HCT116 (cell line): ENCODE results near the gene ENPP6. TPM values are rescaled to one million over a fixed set of nuclear protein-coding genes. Genes with fewer than 3 reads are reported as not detected.

Experiments used
- ATAC-seq: fragments of 200-7000 bp; cut with Tn5 transposase; 2 replicates; pipeline ENCODE4 v1.9.1; 2020; ENCODE audit warnings: mild to moderate bottlenecking, moderate library complexity
- BruUV-seq: library from RNA; stranded (reverse); fragments of 400-500 nt; replicated peaks from 2 replicates; lab custom pipeline; 2021; lab: Mats Ljungman, UMichigan
- CTCF ChIA-PET: fragments of 300-600 bp; sonication (Branson Sonifier 250); formaldehyde crosslinking; loops from one replicate; lab custom pipeline; 2021; ENCODE audit warnings: antibody characterized with exemption; lab: Charles Lee
- POLR2A ChIA-PET: fragments of 300-600, 350-600 bp; sonication (Branson Sonifier 250); formaldehyde crosslinking; loops from one replicate; lab custom pipeline; 2021; ENCODE audit warnings: antibody characterized with exemption; lab: Charles Lee
- RAD21 ChIA-PET, 2 experiments: fragments of 300-600 bp; sonication (Branson Sonifier 250); formaldehyde crosslinking; loops; one replicate each; lab custom pipeline; 2023; ENCODE audit warnings: low total read pairs in 2 of 2; ENCODE audit not compliant: uncharacterized antibody in 2 of 2, unreplicated experiment in 2 of 2, low non-redundant PET in 1 of 2; lab: Charles Lee
- DNase-seq: peaks from one replicate; pipeline ENCODE4 v3.0.0-alpha.2; 2010; ENCODE audit warnings: low read depth, low spot score
- H2AFZ ChIP-seq: fragments of 200-600 bp; shearing (Covaris generic), sonication (generic); 2 replicates; pipeline ENCODE4 v1.6.1; 2017; ENCODE audit warnings: low read depth, mixed run types, mixed read lengths, antibody characterized with exemption, low read length; ENCODE audit not compliant: poor library complexity, severe bottlenecking
- H3K27ac ChIP-seq: 2 replicates; pipeline ENCODE4 v1.5.1; 2012; ENCODE audit warnings: low read depth, low read length
- H3K27me3 ChIP-seq: fragments of 200-600 bp; sonication (generic); 2 replicates; pipeline ENCODE4 v1.6.1; 2016; ENCODE audit warnings: mixed run types, low read length, mixed read lengths; ENCODE audit not compliant: insufficient read depth
- H3K36me3 ChIP-seq, 2 experiments: fragments of 200-500 bp in 1 of 2; fragments of 200-600 bp in 1 of 2; sonication (Bioruptor generic) in 1 of 2; sonication (generic) in 1 of 2; 2 replicates each; pipeline versions ENCODE4 v1.5.1 to v1.6.1; 2014 to 2016; ENCODE audit warnings: low read length in 2 of 2, inconsistent platforms in 1 of 2, mixed read lengths in 1 of 2, mixed run types in 1 of 2; ENCODE audit not compliant: insufficient read depth in 2 of 2, control insufficient read depth in 1 of 2
- H3K4me1 ChIP-seq, 2 experiments: fragments of 200-600 bp in 1 of 2; sonication (generic) in 1 of 2; 2 replicates each; pipeline versions ENCODE4 v1.5.1 to v1.6.1; 2012 to 2017; ENCODE audit warnings: low read length in 2 of 2, inconsistent platforms in 1 of 2, mild to moderate bottlenecking in 1 of 2, mixed read lengths in 1 of 2, mixed run types in 1 of 2, moderate library complexity in 1 of 2; ENCODE audit not compliant: insufficient read depth in 2 of 2, control insufficient read depth in 1 of 2
- H3K4me2 ChIP-seq: fragments of 200-600 bp; sonication (generic); 2 replicates; pipeline ENCODE4 v1.6.1; 2017; ENCODE audit warnings: mixed run types, low read length, mixed read lengths
- H3K4me3 ChIP-seq, 2 experiments: fragments of 200-600 bp in 1 of 2; sonication (generic) in 1 of 2; replicated peaks in 1 of 2; 2 replicates each; pipeline ENCODE4 v1.5.1; 2011 to 2016; ENCODE audit warnings: low read length in 2 of 2, control low read depth in 1 of 2, low read depth in 1 of 2, mild to moderate bottlenecking in 1 of 2, mixed read lengths in 1 of 2, mixed run types in 1 of 2
- H3K79me2 ChIP-seq: fragments of 200-600 bp; sonication (generic); 2 replicates; pipeline ENCODE4 v1.6.1; 2017; ENCODE audit warnings: mild to moderate bottlenecking, mixed run types, low read length, moderate library complexity, mixed read lengths; ENCODE audit not compliant: insufficient read depth
- H3K9ac ChIP-seq: fragments of 200-600 bp; sonication (generic); 2 replicates; pipeline ENCODE4 v1.6.1; 2016; ENCODE audit warnings: low read length, mixed read lengths
- H3K9me2 ChIP-seq: fragments of 200-600 bp; sonication (generic), shearing (Covaris generic); 2 replicates; pipeline ENCODE4 v1.6.1; 2017; ENCODE audit warnings: mixed run types, mild to moderate bottlenecking, moderate library complexity; ENCODE audit not compliant: insufficient read depth
- H3K9me3 ChIP-seq, 2 experiments: fragments of 200-500 bp in 1 of 2; fragments of 200-600 bp in 1 of 2; sonication (Bioruptor generic) in 1 of 2; sonication (generic) in 1 of 2; 2 replicates each; pipeline ENCODE4 v1.6.1; 2014 to 2017; ENCODE audit warnings: low read length in 2 of 2, mixed read lengths in 2 of 2, inconsistent platforms in 1 of 2, low read depth in 1 of 2, mild to moderate bottlenecking in 1 of 2, mixed run types in 1 of 2, moderate library complexity in 1 of 2; ENCODE audit not compliant: control insufficient read depth in 1 of 2, insufficient read depth in 1 of 2
- H4K20me1 ChIP-seq: fragments of 200-600 bp; sonication (generic), shearing (Covaris generic); 2 replicates; pipeline ENCODE4 v1.6.1; 2017; ENCODE audit warnings: mixed run types, mild to moderate bottlenecking, moderate library complexity; ENCODE audit not compliant: insufficient read depth
- CEBPB ChIP-seq: IDR thresholded peaks from 2 replicates; pipeline ENCODE4 v1.6.1; 2012; ENCODE audit warnings: low read depth
- ELF1 ChIP-seq: IDR thresholded peaks from 2 replicates; pipeline ENCODE4 v1.6.1; 2012; ENCODE audit warnings: low read depth, borderline replicate concordance
- EZH2 ChIP-seq: fragments of 200-600 bp; sonication (generic); IDR thresholded peaks from 2 replicates; pipeline ENCODE4 v1.6.1; 2017; ENCODE audit warnings: antibody characterized with exemption, mixed run types
- EZH2phosphoT487 ChIP-seq: fragments of 200-600 bp; IDR thresholded peaks from 2 replicates; pipeline ENCODE4 v1.6.1; 2018; ENCODE audit warnings: antibody characterized with exemption, borderline replicate concordance
- FOSL1 ChIP-seq: IDR thresholded peaks from 2 replicates; pipeline ENCODE4 v1.6.1; 2012; ENCODE audit warnings: low read depth
- JUND ChIP-seq: IDR thresholded peaks from 2 replicates; pipeline ENCODE4 v1.6.1; 2012
- POLR2A ChIP-seq: IDR thresholded peaks from 2 replicates; pipeline ENCODE4 v1.7.0; 2011; ENCODE audit warnings: borderline replicate concordance; ENCODE audit not compliant: insufficient read depth, insufficient read length; ENCODE audit errors: extremely low read depth
- POLR2AphosphoS5 ChIP-seq: IDR thresholded peaks from 2 replicates; pipeline ENCODE4 v1.6.1; 2011; ENCODE audit warnings: mild to moderate bottlenecking, low read depth, low read length, moderate library complexity
- SIN3A ChIP-seq: IDR thresholded peaks from 2 replicates; pipeline ENCODE4 v1.6.1; 2012; ENCODE audit warnings: low read depth
- SP1 ChIP-seq: IDR thresholded peaks from 2 replicates; pipeline ENCODE4 v1.6.1; 2012; ENCODE audit warnings: low read depth
- SRF ChIP-seq: IDR thresholded peaks from 2 replicates; pipeline ENCODE4 v1.6.1; 2012; ENCODE audit warnings: low read depth
- TCF7L2 ChIP-seq: IDR thresholded peaks from 2 replicates; pipeline ENCODE4 v1.7.0; 2011; ENCODE audit warnings: borderline replicate concordance, inconsistent platforms; ENCODE audit not compliant: insufficient read depth, insufficient read length; ENCODE audit errors: extremely low read depth
- YY1 ChIP-seq: IDR thresholded peaks from 2 replicates; pipeline ENCODE4 v1.6.1; 2011; ENCODE audit warnings: low read length, low read depth, moderate library complexity, mild to moderate bottlenecking; ENCODE audit not compliant: insufficient replicate concordance; ENCODE audit errors: extremely low read depth
- ZBTB33 ChIP-seq: IDR thresholded peaks from 2 replicates; pipeline ENCODE4 v1.6.1; 2011; ENCODE audit warnings: mild to moderate bottlenecking, low read length, moderate library complexity; ENCODE audit not compliant: insufficient replicate concordance; ENCODE audit errors: extremely low read depth
- ZFX ChIP-seq: fragments of 450-650 bp; IDR thresholded peaks from 2 replicates; pipeline ENCODE4 v1.6.1; 2017
- ZNF274 ChIP-seq: fragments of 200-500 bp; sonication (Bioruptor generic); IDR thresholded peaks from 2 replicates; pipeline ENCODE4 v1.6.1; 2014; ENCODE audit warnings: mild to moderate bottlenecking, low read depth, low read length, inconsistent platforms
- intact Hi-C: fragments of 100-400 bp; cut with micrococcal nuclease; formaldehyde crosslinking; loops from 2 replicates; pipeline ENCODE4 v1.10.0; 2022
- total RNA-seq: library from RNA; stranded (reverse); gene quantifications from one replicate; pipeline ENCODE4 v1.2.1, GENCODE V29; 2021; ENCODE audit not compliant: unreplicated experiment
- TF ChIP-seq, protein P1 (sequence below): IDR thresholded peaks from 2 replicates; pipeline ENCODE4 v1.6.1; 2012
- TF ChIP-seq, protein P2 (sequence below), 3 experiments: fragments of 200-600 bp in 1 of 3; sonication (generic) in 1 of 3; IDR thresholded peaks in 2 of 3; conservative IDR thresholded peaks in 1 of 3; 2 replicates each; pipeline ENCODE4 v1.5.1; 2012 to 2017; ENCODE audit warnings: low read depth in 2 of 3, low read length in 2 of 3, antibody characterized with exemption in 1 of 3, borderline replicate concordance in 1 of 3, control low read depth in 1 of 3, mild to moderate bottlenecking in 1 of 3, mixed read lengths in 1 of 3, mixed run types in 1 of 3, moderate library complexity in 1 of 3; ENCODE audit not compliant: insufficient read depth in 1 of 3
- TF ChIP-seq, protein P3 (sequence below): IDR thresholded peaks from 2 replicates; pipeline ENCODE4 v1.6.1; 2012

The ENPP6 gene
- total RNA-seq, 1 experiment from 2014 or later: not detected

- intact Hi-C loops: no loop called here
- Histone ChIP-seq H3K79me2 (no peaks in the 10 kb centered on the region), H2AFZ (no peak overlapping the region), H3K27ac (no peak overlapping the region), H3K9me3 (no peaks in the 10 kb centered on the region), H3K9me2 (no peaks in the 10 kb centered on the region), H3K4me2 (no peak overlapping the region), H3K27me3 (no peaks in the 10 kb centered on the region), H3K36me3 (no peaks in the 10 kb centered on the region), H3K4me1 (no peaks in the 10 kb centered on the region), H3K4me3 (no peak overlapping the region), H3K9ac (no peak overlapping the region), H4K20me1 (no peaks in the 10 kb centered on the region)
- ChIA-PET CTCF (no interaction called here), RAD21 (no interaction called here), POLR2A (no interaction called here)
- no TSS peak for BruUV-seq
- no peak for DNase-seq
- TF ChIP-seq POLR2AphosphoS5 (no peak), POLR2A (no peak)
- no peak for ATAC-seq
These were observed 17.9 kb downstream of the ENPP6 start for GRCh38 chr4:184199780-184200179.

DNA sequence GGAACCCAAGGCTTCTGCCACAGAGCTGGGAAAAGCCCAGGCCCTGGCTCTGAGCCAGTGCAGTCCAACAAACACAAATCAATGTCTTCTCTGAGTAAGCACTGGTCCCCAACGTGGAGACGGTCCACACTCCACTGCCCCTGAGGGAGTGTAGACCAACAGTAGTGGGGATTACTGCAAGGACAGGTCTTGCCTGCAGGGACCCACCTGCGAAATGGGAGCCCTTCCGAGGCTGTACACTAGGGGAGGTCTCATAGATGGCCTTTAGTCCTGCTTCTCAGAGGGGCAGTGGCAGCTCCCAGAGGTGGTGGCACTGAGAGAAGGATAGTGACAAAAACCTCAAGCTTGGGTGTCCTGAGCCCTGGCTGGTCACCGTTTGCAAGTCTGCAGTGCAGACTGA, 19.5 kb downstream of the ENPP6 start:
- CTCF ChIA-PET: no interaction called here
- Histone ChIP-seq H3K36me3 (no peaks in the 10 kb centered on the region), H3K4me3 (no peak overlapping the region), H4K20me1 (no peaks in the 10 kb centered on the region), H3K27ac (no peak overlapping the region)
- no TSS peak for BruUV-seq
- no peak for TF ChIP-seq TCF7L2
- TF ChIP-seq EZH2: no peak
- no peak for TF ChIP-seq SIN3A
- no peak for TF ChIP-seq ZNF274
- no peak for TF ChIP-seq JUND
- TF ChIP-seq CEBPB: no peak
- TF ChIP-seq YY1: no peak
- TF ChIP-seq FOSL1: no peak
- TF ChIP-seq, protein P1, sequence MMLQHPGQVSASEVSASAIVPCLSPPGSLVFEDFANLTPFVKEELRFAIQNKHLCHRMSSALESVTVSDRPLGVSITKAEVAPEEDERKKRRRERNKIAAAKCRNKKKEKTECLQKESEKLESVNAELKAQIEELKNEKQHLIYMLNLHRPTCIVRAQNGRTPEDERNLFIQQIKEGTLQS: no peak
- no peak for TF ChIP-seq POLR2AphosphoS5
- no peak for TF ChIP-seq SRF
- TF ChIP-seq, protein P2, sequence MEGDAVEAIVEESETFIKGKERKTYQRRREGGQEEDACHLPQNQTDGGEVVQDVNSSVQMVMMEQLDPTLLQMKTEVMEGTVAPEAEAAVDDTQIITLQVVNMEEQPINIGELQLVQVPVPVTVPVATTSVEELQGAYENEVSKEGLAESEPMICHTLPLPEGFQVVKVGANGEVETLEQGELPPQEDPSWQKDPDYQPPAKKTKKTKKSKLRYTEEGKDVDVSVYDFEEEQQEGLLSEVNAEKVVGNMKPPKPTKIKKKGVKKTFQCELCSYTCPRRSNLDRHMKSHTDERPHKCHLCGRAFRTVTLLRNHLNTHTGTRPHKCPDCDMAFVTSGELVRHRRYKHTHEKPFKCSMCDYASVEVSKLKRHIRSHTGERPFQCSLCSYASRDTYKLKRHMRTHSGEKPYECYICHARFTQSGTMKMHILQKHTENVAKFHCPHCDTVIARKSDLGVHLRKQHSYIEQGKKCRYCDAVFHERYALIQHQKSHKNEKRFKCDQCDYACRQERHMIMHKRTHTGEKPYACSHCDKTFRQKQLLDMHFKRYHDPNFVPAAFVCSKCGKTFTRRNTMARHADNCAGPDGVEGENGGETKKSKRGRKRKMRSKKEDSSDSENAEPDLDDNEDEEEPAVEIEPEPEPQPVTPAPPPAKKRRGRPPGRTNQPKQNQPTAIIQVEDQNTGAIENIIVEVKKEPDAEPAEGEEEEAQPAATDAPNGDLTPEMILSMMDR (IDR thresholded peaks at IDR 0.05 in 2 of 3, conservative IDR thresholded peaks at IDR 0.05 in 1 of 3; ENCODE audit: borderline replicate concordance in 1 of 3, insufficient read depth in 1 of 3, low read depth in 2 of 3, low read length in 2 of 3): no peak
- no peak for TF ChIP-seq ZFX
- TF ChIP-seq ZBTB33: no peak
- no peak for TF ChIP-seq EZH2phosphoT487
- TF ChIP-seq, protein P3, sequence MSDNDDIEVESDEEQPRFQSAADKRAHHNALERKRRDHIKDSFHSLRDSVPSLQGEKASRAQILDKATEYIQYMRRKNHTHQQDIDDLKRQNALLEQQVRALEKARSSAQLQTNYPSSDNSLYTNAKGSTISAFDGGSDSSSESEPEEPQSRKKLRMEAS: no peak
- no peak for TF ChIP-seq SP1
- no peak for TF ChIP-seq ELF1
- TF ChIP-seq, all 23 proteins: peak for 0
- H2AFZ ChIP-seq: no peak overlapping the region
- DNase-seq: no peak
- H3K9me2 ChIP-seq: no peaks in the 10 kb centered on the region
- no peaks in the 10 kb centered on the region for H3K27me3 ChIP-seq
- no peaks in the 10 kb centered on the region for H3K4me1 ChIP-seq
- no peak for ATAC-seq
- ChIA-PET POLR2A (no interaction called here), RAD21 (no interaction called here)
- H3K4me2 ChIP-seq: no peak overlapping the region
- intact Hi-C loops: no loop called here
- no peaks in the 10 kb centered on the region for H3K9me3 ChIP-seq
- no peaks in the 10 kb centered on the region for H3K79me2 ChIP-seq
- no peak overlapping the region for H3K9ac ChIP-seq
